Spinal cord (tissue), 10 donors: ENCODE measurements around the gene L1CAM. TPM values are rescaled to one million over a fixed set of nuclear protein-coding genes. Genes with fewer than 3 reads are reported as not detected.

Experiments used
- DNase-seq, 6 donors: peaks; one replicate each; pipeline versions ENCODE4 v3.0.0 to v3.0.0-alpha.2; 2013 to 2015; ENCODE audit warnings: low spot score in 6 of 6, low read depth in 4 of 6
- H3K27ac ChIP-seq: one replicate; pipeline ENCODE4 v1.5.1; 2013; ENCODE audit warnings: low read depth, low read length, control low read depth
- H3K27me3 ChIP-seq: one replicate; pipeline ENCODE4 v1.6.1; 2013; ENCODE audit warnings: low read length; ENCODE audit not compliant: control insufficient read depth, insufficient read depth
- H3K36me3 ChIP-seq: one replicate; pipeline ENCODE4 v1.6.1; 2013; ENCODE audit warnings: low read length; ENCODE audit not compliant: control insufficient read depth, insufficient read depth
- H3K4me1 ChIP-seq: one replicate; pipeline ENCODE4 v1.6.1; 2013; ENCODE audit warnings: low read length; ENCODE audit not compliant: control insufficient read depth, insufficient read depth
- H3K4me3 ChIP-seq: one replicate; pipeline ENCODE4 v1.5.1; 2013; ENCODE audit warnings: low read depth, low read length, control low read depth
- H3K9me3 ChIP-seq: one replicate; pipeline ENCODE4 v1.6.1; 2013; ENCODE audit warnings: low read length; ENCODE audit not compliant: control insufficient read depth, insufficient read depth
- WGBS: methylation state at CpG from one replicate; pipeline ENCODE4 v1.1.5; 2013; ENCODE audit warnings: missing lambda C conversion rate; ENCODE audit not compliant: insufficient coverage; 5-methylcytosine and 5-hydroxymethylcytosine counted together
- polyA plus RNA-seq, 2 donors: library from polyadenylated mRNA; unstranded; fragments of 120-200 nt; gene quantifications; one replicate each; pipeline ENCODE4 v1.2.1, GENCODE V29; 2013; ENCODE audit not compliant: insufficient read length in 2 of 2
- total RNA-seq, 2 donors: library from RNA; depleted of rRNA in 1 of 2; stranded (reverse); fragments of 120-200 nt in 1 of 2; fragments of >200 nt in 1 of 2; gene quantifications; one replicate each; pipeline versions ENCODE4 v1.2.3 to v1.2.4, GENCODE V29; 2013 to 2014
- donor health status: healthy.

L1CAM gene
- total and polyA plus RNA-seq, 4 donors: 26.3 to 179 (median 129) TPM

DNA sequence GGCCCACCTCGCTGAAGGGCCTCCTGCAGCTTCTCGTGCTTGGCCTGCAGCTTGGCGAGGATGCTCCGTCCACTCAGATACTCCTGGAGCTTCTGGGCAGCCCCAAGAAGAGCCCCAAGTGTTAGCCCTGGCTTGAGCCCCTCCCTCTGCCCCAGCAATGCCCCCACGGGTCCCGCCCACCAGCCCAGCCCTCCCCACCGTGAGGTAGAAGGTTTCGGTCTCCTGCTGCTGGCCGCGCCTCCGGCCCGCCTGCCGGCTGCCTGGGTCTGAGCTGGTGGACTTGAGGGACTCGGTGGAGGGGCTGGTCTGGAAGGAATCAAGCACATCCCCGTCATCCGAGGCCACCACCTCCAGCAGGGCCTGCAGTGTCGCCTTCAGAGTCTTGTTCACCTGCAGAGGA, 27.2 kb upstream of the L1CAM start:
- 74% methylated on average over 9 of the region's 17 CpGs for WGBS
- DNase-seq: no peak
- peaks cover 5% of the 10 kb centered on the region for H3K27me3 ChIP-seq
- H3K9me3 ChIP-seq: no peaks in the 10 kb centered on the region
- H3K27ac ChIP-seq: no peak overlapping the region
- no peak overlapping the region for H3K4me3 ChIP-seq
- peaks cover 4% of the 10 kb centered on the region for H3K4me1 ChIP-seq
- peaks cover 17% of the 10 kb centered on the region for H3K36me3 ChIP-seq

DNA sequence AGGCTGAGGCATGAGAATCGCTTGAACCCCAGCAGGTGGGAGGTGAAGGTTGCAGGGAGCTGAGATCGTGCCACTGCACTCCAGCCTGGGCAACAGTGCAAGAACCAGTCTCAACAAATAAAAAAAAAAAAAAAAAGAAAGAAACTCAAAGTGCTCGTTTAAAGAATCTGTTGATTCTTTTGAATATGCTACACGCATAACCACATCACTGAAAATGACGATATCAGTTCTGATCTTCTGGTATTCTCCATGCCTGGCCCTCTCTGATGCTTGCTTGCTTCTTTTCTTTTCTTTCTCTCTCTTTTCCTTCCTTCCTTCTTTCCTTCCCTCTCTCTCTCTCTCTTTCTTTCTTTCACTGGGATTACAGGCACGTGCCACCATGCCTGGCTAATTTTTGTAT, 25.8 kb upstream of the L1CAM start:
- no peak for DNase-seq
- Histone ChIP-seq H3K9me3 (no peaks in the 10 kb centered on the region), H3K27me3 (peaks cover 5% of the 10 kb centered on the region), H3K4me3 (no peak overlapping the region), H3K27ac (no peak overlapping the region), H3K4me1 (peaks cover 4% of the 10 kb centered on the region), H3K36me3 (peaks cover 22% of the 10 kb centered on the region)
- WGBS: 100% methylated on average over 2 of the region's 6 CpGs

DNA sequence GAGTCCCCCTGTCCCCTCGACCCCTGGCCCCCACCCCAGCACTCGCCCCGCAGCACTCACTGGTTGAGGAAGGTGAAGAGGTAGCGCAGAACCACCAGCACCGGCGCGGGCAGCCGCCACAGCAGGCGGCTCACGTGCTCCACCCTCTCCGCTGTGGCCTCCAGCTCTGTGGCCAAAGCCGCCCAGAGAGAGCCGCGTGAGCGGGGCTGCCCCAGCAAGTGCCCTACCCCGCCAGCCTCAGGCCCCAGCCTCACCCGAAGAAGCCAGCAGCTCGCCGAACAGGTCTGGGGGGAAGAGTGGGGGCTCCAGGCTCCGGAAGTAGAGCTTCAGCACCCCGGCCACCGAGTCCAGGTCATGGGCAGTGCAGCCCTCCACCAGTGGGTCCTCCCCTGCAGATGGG, 24.5 kb upstream of the L1CAM start:
- Histone ChIP-seq H3K27me3 (peaks cover 5% of the 10 kb centered on the region), H3K36me3 (peaks cover 26% of the 10 kb centered on the region), H3K4me1 (peaks cover 4% of the 10 kb centered on the region), H3K9me3 (no peaks in the 10 kb centered on the region), H3K4me3 (no peak overlapping the region), H3K27ac (no peak overlapping the region)
- DNase-seq: no peak
- WGBS: 87% methylated on average over 19 of the region's 22 CpGs

DNA sequence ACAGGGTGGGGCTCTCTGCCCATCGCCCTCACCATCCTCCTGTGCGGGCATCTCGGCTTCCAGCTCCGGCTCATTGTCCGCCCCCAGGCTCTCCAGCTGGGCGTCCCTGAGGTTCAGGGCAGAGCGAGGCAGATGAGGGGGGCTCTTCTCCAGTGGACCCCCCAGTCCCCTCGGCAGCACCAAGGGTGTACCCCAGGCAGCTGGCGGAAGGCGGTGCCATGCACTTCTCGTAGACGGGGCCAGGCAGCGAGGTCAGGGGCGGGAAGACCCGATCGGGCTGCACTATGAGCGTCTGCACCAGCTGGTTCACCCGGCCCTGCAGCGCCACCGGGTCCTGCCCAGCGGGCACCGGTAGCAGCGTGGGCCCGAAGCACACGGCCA, 24.0 kb upstream of the L1CAM start:
- 89% methylated on average over 22 of the region's 25 CpGs for WGBS
- Histone ChIP-seq H3K9me3 (no peaks in the 10 kb centered on the region), H3K27me3 (peaks cover 5% of the 10 kb centered on the region), H3K27ac (no peak overlapping the region), H3K4me1 (peaks cover 4% of the 10 kb centered on the region), H3K4me3 (no peak overlapping the region), H3K36me3 (peaks cover 26% of the 10 kb centered on the region)
- no peak for DNase-seq

DNA sequence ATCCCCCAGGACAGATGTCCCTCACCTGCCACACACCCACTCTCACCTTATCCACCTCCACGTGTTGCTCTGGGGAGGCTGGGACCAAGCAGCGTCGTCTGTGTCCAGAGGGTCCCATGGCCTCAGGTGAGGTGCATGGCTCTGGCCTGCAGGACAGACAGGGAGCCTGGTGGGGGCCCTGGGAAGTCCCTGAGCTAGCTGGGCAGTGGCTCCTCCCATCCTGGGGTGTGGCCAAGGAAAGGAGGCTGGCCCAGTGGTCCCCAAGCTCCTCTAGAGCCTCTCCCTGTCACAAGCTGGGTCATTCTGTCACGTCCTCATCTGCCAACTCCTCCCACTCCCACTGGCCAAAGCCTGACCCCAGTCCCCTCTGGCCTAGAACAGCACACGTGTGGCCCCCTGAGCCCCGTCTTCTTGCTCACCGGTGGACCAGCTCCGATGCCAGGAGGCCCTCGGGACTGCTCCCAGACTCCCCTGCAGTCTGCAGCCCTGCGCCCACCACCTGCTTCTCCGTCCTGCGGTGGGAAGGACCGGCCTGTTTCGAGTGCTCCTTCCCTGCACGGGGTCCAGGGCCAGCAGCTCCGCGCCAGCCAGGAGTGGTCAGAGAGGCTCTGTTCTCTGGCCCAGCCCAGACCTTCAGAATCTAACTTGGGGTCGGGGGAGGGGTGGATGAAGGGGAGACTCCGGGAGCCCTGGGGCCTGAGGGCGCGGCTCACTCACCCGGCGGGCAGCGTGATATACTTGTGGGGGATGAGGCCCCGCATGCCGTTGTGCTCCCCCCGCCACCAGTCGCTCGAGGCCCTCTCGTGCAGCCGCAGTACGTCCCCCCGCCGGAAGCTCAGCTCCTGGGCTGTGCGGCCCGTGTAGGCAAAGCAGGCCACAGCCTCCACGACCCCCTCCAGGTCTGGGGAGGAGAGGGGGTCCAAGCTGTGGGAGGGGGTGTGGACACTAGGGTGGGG, 23.3 kb upstream of the L1CAM start:
- no peak for DNase-seq
- peaks cover 5% of the 10 kb centered on the region for H3K27me3 ChIP-seq
- H3K4me1 ChIP-seq: peaks cover 7% of the 10 kb centered on the region
- H3K36me3 ChIP-seq: peaks cover 26% of the 10 kb centered on the region
- 67% methylated on average over 20 of the region's 37 CpGs for WGBS
- no peak overlapping the region for H3K27ac ChIP-seq
- no peaks in the 10 kb centered on the region for H3K9me3 ChIP-seq
- no peak overlapping the region for H3K4me3 ChIP-seq

DNA sequence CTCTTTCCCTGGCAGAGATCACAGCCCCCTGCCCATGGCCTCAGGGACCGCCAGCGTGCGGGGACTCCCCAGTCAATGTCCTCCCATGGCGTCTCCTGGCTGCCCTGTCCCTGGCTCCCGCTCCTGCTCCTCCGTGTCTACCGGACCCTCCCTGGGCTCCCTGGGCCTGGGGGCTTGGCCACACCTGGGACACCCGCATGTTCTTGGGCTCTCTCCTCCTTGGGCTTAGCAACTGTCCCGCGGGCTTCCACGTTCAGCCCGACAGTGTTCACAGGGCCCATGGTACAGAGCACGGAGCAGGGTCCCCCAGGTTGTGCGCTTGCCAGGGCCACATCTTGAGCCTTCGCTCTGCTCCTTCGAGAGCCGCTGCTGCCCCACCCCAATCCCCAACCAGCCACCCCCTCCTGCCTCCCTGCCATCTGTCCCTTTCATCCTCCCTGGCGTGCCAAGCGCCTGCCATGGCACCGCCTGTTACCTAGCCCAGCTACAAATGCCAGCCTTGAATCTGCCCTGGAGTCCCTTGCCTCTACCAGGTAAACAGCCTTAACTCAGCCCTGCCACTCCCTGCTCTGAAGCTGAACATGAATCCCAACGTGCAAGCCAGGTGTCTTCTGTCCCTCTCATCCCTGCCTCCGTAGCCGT, 22.4 kb upstream of the L1CAM start:
- H3K36me3 ChIP-seq: peaks cover 26% of the 10 kb centered on the region
- no peak for DNase-seq
- H3K4me1 ChIP-seq: peaks cover 12% of the 10 kb centered on the region
- H3K4me3 ChIP-seq: no peak overlapping the region
- H3K27me3 ChIP-seq: peaks cover 5% of the 10 kb centered on the region
- WGBS: 85% methylated on average over 23 of the region's 23 CpGs
- H3K9me3 ChIP-seq: no peaks in the 10 kb centered on the region
- no peak overlapping the region for H3K27ac ChIP-seq

DNA sequence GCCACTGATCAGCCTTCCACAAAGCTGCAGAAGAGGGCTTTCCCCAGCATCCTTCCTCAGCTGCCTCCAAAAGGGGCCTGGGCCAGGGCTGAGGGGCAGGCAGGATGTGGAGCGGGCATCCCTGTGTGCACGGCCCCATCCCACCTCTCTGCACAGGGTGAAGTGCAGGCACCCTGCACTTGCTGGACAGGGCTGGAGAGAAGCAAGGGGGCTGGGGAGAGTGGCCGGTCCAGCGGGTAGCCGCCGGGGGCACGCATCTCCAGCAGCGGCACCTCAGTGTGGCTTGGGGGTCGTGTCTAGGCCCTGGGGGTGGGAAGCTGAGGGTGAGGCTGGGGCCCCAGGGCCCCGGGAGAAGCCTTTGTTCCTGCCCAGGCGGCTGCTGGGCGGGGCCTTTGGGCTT, 21.5 kb upstream of the L1CAM start:
- H3K27ac ChIP-seq: no peak overlapping the region
- WGBS: 80% methylated on average over 12 of the region's 12 CpGs
- H3K4me3 ChIP-seq: no peak overlapping the region
- H3K27me3 ChIP-seq: peaks cover 1% of the 10 kb centered on the region
- DNase-seq: no peak
- no peaks in the 10 kb centered on the region for H3K9me3 ChIP-seq
- H3K4me1 ChIP-seq: peaks cover 17% of the 10 kb centered on the region
- H3K36me3 ChIP-seq: peaks cover 21% of the 10 kb centered on the region

DNA sequence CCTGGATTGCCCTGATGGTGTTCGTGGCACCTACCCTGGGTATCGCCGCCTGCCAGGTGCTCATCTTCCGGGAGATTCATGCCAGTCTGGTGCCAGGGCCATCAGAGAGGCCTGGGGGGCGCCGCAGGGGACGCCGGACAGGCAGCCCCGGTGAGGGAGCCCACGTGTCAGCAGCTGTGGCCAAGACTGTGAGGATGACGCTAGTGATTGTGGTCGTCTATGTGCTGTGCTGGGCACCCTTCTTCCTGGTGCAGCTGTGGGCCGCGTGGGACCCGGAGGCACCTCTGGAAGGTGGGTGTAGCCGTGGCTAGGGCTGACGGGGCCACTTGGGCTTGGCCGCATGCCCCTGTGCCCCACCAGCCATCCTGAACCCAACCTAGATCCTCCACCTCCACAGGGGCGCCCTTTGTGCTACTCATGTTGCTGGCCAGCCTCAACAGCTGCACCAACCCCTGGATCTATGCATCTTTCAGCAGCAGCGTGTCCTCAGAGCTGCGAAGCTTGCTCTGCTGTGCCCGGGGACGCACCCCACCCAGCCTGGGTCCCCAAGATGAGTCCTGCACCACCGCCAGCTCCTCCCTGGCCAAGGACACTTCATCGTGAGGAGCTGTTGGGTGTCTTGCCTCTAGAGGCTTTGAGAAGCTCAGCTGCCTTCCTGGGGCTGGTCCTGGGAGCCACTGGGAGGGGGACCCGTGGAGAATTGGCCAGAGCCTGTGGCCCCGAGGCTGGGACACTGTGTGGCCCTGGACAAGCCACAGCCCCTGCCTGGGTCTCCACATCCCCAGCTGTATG, 20.3 kb upstream of the L1CAM start:
- WGBS: 86% methylated on average over 26 of the region's 27 CpGs
- peaks cover 21% of the 10 kb centered on the region for H3K36me3 ChIP-seq
- no peak overlapping the region for H3K4me3 ChIP-seq
- H3K27ac ChIP-seq: no peak overlapping the region
- no peaks in the 10 kb centered on the region for H3K9me3 ChIP-seq
- H3K27me3 ChIP-seq: no peaks in the 10 kb centered on the region
- DNase-seq: no peak
- H3K4me1 ChIP-seq: peaks cover 24% of the 10 kb centered on the region

DNA sequence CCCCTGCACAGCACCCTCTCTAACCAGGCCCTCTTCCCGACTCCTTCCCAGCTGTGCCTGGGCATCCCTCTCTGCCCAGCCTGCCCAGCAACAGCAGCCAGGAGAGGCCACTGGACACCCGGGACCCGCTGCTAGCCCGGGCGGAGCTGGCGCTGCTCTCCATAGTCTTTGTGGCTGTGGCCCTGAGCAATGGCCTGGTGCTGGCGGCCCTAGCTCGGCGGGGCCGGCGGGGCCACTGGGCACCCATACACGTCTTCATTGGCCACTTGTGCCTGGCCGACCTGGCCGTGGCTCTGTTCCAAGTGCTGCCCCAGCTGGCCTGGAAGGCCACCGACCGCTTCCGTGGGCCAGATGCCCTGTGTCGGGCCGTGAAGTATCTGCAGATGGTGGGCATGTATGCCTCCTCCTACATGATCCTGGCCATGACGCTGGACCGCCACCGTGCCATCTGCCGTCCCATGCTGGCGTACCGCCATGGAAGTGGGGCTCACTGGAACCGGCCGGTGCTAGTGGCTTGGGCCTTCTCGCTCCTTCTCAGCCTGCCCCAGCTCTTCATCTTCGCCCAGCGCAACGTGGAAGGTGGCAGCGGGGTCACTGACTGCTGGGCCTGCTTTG, 19.6 kb upstream of the L1CAM start:
- Histone ChIP-seq H3K9me3 (no peaks in the 10 kb centered on the region), H3K36me3 (peaks cover 20% of the 10 kb centered on the region), H3K27ac (no peak overlapping the region), H3K4me1 (peaks cover 31% of the 10 kb centered on the region), H3K4me3 (no peak overlapping the region), H3K27me3 (no peaks in the 10 kb centered on the region)
- WGBS: 89% methylated on average over 32 of the region's 32 CpGs
- no peak for DNase-seq
